ENCODE measurements around the gene CIB4.

Gene CIB4

GRCh38 chr2:26550276-26551015, 90.7 kb downstream of the CIB4 start:
- no peak for DNase-seq (ENCODE audit: low read depth in 2 of 2)

- no peak for DNase-seq (ENCODE audit: low read depth in 2 of 2)
Measured at GRCh38 chr2:26542676-26543505, 98.3 kb downstream of the CIB4 start.

- DNase-seq (ENCODE audit: low read depth in 2 of 2): no peak
Measured at GRCh38 chr2:26542194-26542455, 99.0 kb downstream of the CIB4 start.

- no peak for DNase-seq (ENCODE audit: low read depth in 2 of 2)
Measured at GRCh38 chr2:26541401-26542193, 99.6 kb downstream of the CIB4 start.

- DNase-seq (ENCODE audit: low read depth in 2 of 2): no peak
Measured at GRCh38 chr2:26540961-26541360, 100.2 kb downstream of the CIB4 start.

GRCh38 chr2:26540306-26540705, 100.9 kb downstream of the CIB4 start:
- no peak for DNase-seq (ENCODE audit: low read depth in 2 of 2)

GRCh38 chr2:26537826-26538475, 103.2 kb downstream of the CIB4 start:
- DNase-seq (ENCODE audit: low read depth in 2 of 2): no peak

GRCh38 chr2:26537069-26537825, 103.9 kb downstream of the CIB4 start:
- DNase-seq (ENCODE audit: low read depth in 2 of 2): no peak

GRCh38 chr2:26536371-26537068, 104.6 kb downstream of the CIB4 start:
- DNase-seq (ENCODE audit: low read depth in 2 of 2): no peak

GRCh38 chr2:26535663-26536275, 105.4 kb downstream of the CIB4 start:
- DNase-seq (ENCODE audit: low read depth in 2 of 2): no peak

GRCh38 chr2:26534865-26535662, 106.1 kb downstream of the CIB4 start:
- DNase-seq (ENCODE audit: low read depth in 2 of 2): no peak

GRCh38 chr2:26534098-26534864, 106.9 kb downstream of the CIB4 start:
- no peak for DNase-seq (ENCODE audit: low read depth in 2 of 2)

- no peak for DNase-seq (ENCODE audit: low read depth in 2 of 2)
Measured at GRCh38 chr2:26533661-26534060, 107.5 kb downstream of the CIB4 start.

GRCh38 chr2:26532301-26533250, 108.6 kb downstream of the CIB4 start:
- no peak for DNase-seq (ENCODE audit: low read depth in 2 of 2)

Data from stimulated activated CD4-positive, alpha-beta T cell treated with anti-CD3 and anti-CD28 coated beads, Interleukin-1b, Interleukin-23, amount 100 ng/mL, for 1 hour (primary cell).